GM12801 (cell line): ENCODE measurements around the gene GRK4.

ENCODE experiments used
- TF ChIP-seq, protein P1 (sequence below): IDR thresholded peaks from one replicate; pipeline ENCODE4 v1.5.1; 2011; ENCODE audit warnings: control low read depth; ENCODE audit not compliant: insufficient read length; ENCODE audit errors: extremely low read depth

GRK4 gene

DNA sequence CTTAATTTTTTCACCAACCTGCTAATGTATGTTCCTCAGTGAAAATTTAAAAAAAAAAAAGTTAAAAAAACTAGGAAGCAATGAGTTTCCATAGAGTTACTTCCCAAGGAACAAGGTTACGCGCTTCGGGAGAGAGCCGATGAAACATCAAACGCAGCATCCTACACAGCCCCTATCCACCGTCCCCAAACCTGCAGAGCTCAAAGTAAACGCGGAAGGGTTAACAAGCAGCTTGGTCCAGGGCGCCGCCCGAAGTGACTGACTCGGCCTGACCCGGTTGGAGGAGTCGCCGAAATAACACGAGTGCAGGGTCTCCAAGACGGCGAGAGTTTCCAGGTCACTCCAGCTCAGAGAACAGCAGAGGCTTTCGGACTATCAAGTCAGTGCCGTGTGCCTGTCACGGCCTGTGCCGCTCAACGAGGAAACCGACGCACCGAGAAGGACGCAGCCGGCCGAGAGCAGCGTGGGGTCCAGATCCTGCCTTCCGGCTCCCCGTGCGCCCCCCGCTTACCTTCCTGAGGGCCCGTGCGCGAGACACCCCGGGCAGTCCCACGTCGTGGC, 677 bp upstream of the GRK4 start:
- TF ChIP-seq, protein P1, sequence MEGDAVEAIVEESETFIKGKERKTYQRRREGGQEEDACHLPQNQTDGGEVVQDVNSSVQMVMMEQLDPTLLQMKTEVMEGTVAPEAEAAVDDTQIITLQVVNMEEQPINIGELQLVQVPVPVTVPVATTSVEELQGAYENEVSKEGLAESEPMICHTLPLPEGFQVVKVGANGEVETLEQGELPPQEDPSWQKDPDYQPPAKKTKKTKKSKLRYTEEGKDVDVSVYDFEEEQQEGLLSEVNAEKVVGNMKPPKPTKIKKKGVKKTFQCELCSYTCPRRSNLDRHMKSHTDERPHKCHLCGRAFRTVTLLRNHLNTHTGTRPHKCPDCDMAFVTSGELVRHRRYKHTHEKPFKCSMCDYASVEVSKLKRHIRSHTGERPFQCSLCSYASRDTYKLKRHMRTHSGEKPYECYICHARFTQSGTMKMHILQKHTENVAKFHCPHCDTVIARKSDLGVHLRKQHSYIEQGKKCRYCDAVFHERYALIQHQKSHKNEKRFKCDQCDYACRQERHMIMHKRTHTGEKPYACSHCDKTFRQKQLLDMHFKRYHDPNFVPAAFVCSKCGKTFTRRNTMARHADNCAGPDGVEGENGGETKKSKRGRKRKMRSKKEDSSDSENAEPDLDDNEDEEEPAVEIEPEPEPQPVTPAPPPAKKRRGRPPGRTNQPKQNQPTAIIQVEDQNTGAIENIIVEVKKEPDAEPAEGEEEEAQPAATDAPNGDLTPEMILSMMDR, result no peak

DNA sequence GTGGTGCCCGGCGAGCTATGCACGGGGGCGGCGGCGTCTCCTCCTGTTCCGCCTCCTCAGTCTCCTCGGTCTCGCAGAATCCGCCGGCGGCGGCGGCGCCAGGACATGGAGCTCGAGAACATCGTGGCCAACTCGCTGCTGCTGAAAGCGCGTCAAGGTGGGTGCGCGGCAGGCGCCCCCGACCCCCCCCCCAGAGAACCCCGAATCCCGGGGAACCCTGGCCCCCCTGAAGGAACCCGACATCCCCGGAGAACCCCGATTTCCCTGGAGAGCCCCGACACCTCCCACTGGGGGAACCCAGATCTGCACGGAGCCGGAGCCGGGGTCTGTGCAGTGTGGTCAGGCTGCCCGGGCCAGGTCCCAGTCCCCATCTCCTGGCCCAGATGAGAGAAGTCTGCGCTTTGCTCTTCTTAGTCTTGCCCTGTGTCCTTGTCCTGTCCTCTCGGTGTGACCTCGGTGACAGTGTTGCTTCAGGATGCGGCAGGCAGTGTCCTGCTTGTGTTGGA, 648 bp downstream of the GRK4 start:
- TF ChIP-seq, protein P1, result no peak

DNA sequence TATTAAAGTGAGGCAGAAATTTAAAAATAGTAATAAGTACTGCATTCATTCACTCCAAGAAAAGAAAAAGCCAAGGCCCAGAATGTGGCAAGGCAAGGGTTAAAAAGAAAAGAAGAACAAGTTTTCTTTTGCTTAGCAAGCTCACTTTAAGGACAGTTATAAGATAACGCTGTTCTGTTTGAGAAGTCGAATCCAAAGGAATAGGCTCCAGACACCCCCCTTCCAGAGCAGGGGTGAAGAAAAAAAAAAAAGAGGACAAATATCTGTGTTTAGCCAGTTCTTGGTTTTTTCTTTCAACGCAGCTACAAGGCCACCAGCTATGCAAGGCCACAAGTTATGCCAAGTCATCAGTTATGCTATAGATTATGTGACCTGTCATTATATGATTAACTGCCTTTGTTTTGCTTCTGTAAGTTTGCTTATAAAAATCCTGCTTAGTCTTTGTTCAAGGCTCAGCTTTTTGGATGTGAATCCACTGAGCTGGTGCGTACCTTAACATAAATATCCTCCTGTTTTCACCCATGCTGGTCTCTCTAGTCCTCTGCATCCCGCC, 1.4 kb downstream of the GRK4 start:
- TF ChIP-seq, protein P1, result no peak

DNA sequence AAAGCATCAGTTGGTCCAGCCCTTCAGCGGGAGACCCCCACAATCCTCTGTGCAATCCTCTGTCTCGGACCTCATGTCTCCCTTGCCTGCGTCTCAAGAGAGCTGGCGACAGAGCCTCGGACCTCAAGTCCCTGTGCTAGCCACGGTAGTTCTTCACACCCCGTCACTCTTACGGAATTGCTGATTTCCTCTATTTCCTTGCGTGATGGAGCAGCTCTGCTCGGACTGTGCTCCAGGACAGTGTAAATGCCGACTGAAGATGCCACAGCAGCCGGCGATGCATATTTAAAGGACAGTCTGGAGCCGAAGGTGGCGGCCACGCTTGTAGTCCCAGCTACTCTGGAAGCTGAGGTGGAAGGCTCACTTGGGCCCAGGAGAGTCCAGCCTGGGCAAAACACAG, 1.9 kb downstream of the GRK4 start:
- TF ChIP-seq, protein P1, result no peak

DNA sequence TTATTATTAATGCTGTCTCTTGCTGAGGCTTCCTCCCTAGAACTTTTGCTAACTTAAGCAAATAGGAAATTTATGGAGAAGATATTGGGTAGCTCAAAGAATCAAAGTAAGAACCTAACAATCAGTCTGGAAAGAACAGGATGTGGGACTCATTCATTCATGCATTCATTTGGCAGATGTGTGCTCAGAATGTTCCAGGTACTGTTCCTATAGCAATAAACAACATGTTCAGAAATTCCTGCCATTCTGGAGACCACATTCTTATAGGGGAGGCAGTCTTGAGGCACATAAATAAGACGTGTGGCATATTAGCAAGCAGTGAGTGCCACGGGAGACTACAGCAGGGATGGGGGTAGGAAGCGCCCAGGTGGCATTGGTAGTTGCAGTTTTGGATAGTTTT, 5.0 kb downstream of the GRK4 start:
- TF ChIP-seq, protein P1, result no peak

DNA sequence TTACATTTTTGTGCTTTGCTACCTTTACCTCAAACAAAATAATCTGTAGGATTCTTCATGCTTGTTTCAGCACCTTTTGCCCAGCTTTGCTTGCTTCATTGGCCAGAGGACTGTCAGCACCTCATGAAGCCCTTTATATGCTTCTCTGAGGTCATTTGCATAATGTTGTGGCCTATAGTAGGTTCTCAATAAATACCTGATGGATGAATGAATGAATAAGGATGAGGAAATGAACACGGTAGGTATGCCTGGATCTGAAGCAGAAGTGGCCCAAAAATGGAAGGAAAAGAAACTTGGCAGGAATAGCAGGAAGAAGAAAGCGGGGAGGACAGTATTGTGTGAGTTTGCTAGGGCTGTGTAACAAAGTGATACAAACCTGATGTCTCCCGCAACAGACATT, 7.9 kb downstream of the GRK4 start:
- TF ChIP-seq, protein P1, result no peak

DNA sequence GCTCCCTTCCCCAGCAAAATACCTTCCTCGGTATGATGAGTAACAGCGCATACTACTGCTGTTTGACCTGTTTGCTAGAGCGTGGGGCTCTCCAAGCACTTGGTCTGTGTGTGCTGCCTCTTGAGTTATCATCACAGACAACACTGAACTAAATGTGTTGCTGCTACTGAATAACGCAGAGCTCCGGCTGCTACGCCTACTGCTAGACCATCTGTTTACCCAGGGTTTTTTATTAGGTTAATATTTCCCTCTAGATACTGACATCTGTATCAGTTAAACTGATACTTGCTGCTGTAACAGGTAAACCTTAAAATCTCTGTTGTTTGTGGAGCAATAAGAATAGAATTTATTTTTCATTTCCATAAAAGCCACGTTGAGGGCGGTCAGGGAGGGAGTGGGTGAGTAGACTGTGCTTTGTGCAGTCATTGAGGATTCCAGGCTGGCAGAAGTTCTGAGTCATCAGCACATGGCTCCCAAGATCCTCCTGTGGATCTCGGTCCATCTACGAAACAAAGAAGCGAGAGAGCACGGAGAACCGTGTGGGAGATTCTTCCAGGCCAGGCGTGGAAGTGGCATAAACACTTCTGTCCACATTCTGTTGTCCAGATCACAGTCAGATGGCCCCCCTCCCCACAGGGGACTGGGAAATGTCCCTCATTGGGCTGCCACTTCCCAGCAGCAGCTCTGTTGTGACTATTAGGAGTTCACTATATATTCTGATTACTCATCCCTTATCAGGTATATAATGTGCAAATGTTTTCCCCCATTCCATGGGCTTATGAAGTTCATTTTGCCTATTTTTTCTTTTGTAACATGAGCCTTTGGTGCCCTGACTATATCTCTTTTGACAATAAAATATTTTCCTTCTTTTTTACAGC, 14.1 kb downstream of the GRK4 start:
- TF ChIP-seq, protein P1, result no peak
